Endothelial cell (in vitro differentiated cells): ENCODE data around the gene SLC66A3. TPM values are rescaled to one million over a fixed set of nuclear protein-coding genes. Genes with fewer than 3 reads are reported as not detected.
A peak's percentile ranks its signal among the peaks of the same experiment; 100 is the strongest.

Experiments used
- DNase-seq: peaks from one replicate; pipeline ENCODE4 v3.0.0; 2021; ENCODE audit warnings: low spot score
- H3K27ac Mint-ChIP-seq: one replicate; pipeline ENCODE4 v1.8.0; 2021; ENCODE audit warnings: mixed read lengths, inconsistent platforms; ENCODE audit not compliant: unreplicated experiment
- H3K27me3 Mint-ChIP-seq: one replicate; pipeline ENCODE4 v1.8.0; 2021; ENCODE audit warnings: mild to moderate bottlenecking, moderate library complexity, mixed read lengths, inconsistent platforms; ENCODE audit not compliant: unreplicated experiment
- H3K36me3 Mint-ChIP-seq: one replicate; pipeline ENCODE4 v1.8.0; 2021; ENCODE audit warnings: mild to moderate bottlenecking, low read depth, mixed read lengths, inconsistent platforms; ENCODE audit not compliant: unreplicated experiment
- H3K4me1 Mint-ChIP-seq: one replicate; pipeline ENCODE4 v1.8.0; 2021; ENCODE audit warnings: mild to moderate bottlenecking, mixed read lengths, inconsistent platforms; ENCODE audit not compliant: unreplicated experiment
- H3K4me3 Mint-ChIP-seq: one replicate; pipeline ENCODE4 v1.8.0; 2021; ENCODE audit warnings: mild to moderate bottlenecking, mixed read lengths, inconsistent platforms; ENCODE audit not compliant: unreplicated experiment
- H3K9me3 Mint-ChIP-seq: one replicate; pipeline ENCODE4 v1.8.0; 2021; ENCODE audit warnings: mixed read lengths, inconsistent platforms; ENCODE audit not compliant: unreplicated experiment
- total RNA-seq: library from RNA; stranded (reverse); fragmentation: NEBNext Ultra II Directional; extraction: Animal tissue kit (Norgen Biotek cat#: 25700); gene quantifications from one replicate; pipeline ENCODE4 v1.2.1, GENCODE V29; 2021; ENCODE audit not compliant: unreplicated experiment
- TF ChIP-seq, protein P1 (sequence below): fragments of 200-600 bp; sonication (generic); IDR thresholded peaks from one replicate; pipeline ENCODE4 v1.5.0; 2021; ENCODE audit warnings: antibody characterized with exemption; ENCODE audit not compliant: unreplicated experiment

Gene SLC66A3
- total RNA-seq, 1 donor from 2014 or later, result 12.1 TPM

DNA sequence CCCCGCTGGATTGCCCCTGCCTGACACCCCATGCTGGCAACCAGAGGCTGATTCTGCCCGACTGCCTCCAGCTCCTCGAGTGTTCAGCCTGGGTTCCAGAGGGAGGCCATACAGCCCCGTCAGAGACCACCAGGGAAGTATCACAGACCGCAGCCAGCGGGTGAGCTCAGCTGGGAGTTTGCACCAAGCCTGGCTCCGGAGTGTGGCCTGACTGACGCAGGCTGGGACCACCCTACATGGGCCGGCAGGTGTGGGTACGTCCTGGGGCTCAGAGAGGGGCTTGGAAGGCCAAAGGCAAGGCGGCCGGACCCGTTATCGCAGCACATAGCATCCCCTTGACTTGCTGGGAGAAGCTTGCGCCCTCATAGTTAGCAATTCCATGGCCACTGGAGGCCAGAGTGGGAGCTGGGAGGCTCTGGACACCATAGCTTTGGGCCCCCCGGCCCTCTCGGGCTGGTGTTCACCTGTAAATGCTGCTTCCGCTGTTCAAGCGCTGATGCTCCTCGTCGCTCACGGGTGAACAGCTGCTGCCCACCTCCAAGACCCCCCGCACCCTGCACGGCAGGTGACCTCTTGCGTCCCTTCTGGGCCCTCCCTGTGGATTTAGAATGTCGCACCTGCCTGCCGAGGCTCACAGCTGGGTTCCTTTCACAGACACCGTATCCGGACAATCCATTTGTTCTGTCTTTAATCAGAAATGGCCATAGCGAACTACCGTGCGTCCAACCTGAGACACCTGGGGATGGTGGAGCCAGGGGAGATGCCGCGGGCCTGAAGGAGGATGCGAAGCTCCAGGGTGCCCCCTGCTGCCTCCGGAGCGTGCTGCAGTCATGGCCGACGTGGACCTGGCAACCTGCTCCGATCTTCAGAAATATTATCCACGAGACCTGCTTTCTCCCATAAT lies 31.2 kb upstream of the SLC66A3 start:
- peaks cover 5% of the 10 kb centered on the region for H3K27me3 Mint-ChIP-seq
- H3K4me3 Mint-ChIP-seq, result no peak overlapping the region
- H3K36me3 Mint-ChIP-seq, result no peaks in the 10 kb centered on the region
- no peak overlapping the region for H3K27ac Mint-ChIP-seq
- TF ChIP-seq, protein P1, sequence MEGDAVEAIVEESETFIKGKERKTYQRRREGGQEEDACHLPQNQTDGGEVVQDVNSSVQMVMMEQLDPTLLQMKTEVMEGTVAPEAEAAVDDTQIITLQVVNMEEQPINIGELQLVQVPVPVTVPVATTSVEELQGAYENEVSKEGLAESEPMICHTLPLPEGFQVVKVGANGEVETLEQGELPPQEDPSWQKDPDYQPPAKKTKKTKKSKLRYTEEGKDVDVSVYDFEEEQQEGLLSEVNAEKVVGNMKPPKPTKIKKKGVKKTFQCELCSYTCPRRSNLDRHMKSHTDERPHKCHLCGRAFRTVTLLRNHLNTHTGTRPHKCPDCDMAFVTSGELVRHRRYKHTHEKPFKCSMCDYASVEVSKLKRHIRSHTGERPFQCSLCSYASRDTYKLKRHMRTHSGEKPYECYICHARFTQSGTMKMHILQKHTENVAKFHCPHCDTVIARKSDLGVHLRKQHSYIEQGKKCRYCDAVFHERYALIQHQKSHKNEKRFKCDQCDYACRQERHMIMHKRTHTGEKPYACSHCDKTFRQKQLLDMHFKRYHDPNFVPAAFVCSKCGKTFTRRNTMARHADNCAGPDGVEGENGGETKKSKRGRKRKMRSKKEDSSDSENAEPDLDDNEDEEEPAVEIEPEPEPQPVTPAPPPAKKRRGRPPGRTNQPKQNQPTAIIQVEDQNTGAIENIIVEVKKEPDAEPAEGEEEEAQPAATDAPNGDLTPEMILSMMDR, result peak; percentile 62
- DNase-seq, result peak; percentile 89
- H3K4me1 Mint-ChIP-seq, result peaks cover 13% of the 10 kb centered on the region
- H3K9me3 Mint-ChIP-seq, result no peaks in the 10 kb centered on the region

DNA sequence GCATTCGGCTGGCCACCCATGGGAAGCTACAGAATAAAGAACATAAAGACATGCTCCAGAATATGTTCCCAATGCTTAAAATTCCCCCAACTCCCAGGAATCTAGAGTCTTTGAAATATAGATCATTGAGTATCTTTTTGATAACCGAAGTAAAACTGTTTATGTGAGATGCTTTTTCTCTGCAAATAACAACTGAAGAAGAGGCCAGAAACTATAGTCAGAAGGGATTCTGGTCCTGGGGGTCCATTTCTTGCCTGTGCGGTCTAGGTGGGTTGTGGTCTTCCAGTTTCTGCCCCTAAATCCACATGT lies 30.6 kb upstream of the SLC66A3 start:
- Mint-ChIP-seq H3K36me3 (no peaks in the 10 kb centered on the region), H3K27me3 (peaks cover 7% of the 10 kb centered on the region), H3K9me3 (no peaks in the 10 kb centered on the region), H3K4me3 (no peak overlapping the region), H3K27ac (no peak overlapping the region), H3K4me1 (peaks cover 12% of the 10 kb centered on the region)
- no peak for DNase-seq
- TF ChIP-seq, protein P1, result no peak

DNA sequence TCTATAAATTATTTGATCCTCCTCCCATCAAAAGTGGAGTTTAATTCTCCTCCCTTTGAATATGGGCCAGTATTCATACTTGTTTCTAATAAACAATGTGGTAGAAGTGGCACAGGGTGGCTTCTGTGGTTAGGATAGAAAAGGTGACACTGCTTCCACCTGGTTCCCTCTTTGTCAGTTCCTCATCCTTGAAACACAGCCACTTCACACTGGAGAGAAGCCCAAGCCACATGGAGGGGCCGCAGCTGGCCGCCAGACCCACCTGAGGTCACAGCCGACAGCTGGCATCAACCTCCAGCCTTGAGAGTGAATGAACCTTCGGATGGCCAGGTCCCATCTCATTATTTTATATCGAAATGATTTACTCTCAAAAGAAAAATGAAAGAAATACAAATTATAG lies 27.5 kb upstream of the SLC66A3 start:
- TF ChIP-seq, protein P1, result no peak
- Mint-ChIP-seq H3K4me3 (no peak overlapping the region), H3K9me3 (no peaks in the 10 kb centered on the region), H3K27me3 (peaks cover 4% of the 10 kb centered on the region), H3K27ac (no peak overlapping the region), H3K36me3 (no peaks in the 10 kb centered on the region), H3K4me1 (peaks cover 5% of the 10 kb centered on the region)
- DNase-seq, result no peak

DNA sequence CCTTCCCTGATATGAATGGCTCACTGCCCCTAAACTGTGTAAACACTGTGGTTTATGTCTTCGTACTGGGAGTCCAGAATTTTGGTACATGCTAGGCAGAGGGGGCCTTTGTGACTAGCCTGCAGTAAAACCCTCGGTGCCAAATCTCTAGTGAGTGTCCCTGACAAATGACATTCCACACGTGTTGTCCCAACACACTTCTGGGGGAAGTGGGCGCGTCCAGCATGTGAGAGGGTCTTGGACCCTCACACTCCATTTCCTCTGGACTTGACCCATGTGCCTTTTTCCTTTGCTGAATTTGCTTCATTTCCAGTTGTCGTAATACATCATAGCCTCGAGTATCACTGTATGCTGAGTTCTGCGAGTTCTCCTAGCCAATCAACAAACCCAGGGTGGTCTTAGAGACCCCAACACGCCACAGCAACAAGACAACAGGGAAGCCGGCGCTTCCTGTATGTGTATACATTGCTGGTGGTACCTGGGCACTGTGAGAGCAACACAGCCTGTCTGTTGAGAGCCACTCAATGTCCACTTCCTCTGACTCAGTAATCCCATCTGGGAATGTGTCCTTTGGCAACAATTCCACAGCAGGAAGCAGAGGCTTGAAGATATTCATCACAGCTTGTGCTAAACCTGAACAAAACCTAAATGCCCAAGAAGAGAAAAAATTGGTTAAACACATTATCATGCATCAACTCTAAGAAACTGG lies 26.9 kb upstream of the SLC66A3 start:
- H3K4me3 Mint-ChIP-seq, result no peak overlapping the region
- H3K27me3 Mint-ChIP-seq, result peaks cover 4% of the 10 kb centered on the region
- H3K27ac Mint-ChIP-seq, result peak overlapping the region; percentile 17
- H3K36me3 Mint-ChIP-seq, result no peaks in the 10 kb centered on the region
- H3K4me1 Mint-ChIP-seq, result peaks cover 5% of the 10 kb centered on the region
- H3K9me3 Mint-ChIP-seq, result no peaks in the 10 kb centered on the region
- no peak for DNase-seq
- TF ChIP-seq, protein P1, result no peak
